ENCODE measurements around the gene RAB15.
A peak's percentile ranks its signal among the peaks of the same experiment; 100 is the strongest.

The RAB15 gene

DNA sequence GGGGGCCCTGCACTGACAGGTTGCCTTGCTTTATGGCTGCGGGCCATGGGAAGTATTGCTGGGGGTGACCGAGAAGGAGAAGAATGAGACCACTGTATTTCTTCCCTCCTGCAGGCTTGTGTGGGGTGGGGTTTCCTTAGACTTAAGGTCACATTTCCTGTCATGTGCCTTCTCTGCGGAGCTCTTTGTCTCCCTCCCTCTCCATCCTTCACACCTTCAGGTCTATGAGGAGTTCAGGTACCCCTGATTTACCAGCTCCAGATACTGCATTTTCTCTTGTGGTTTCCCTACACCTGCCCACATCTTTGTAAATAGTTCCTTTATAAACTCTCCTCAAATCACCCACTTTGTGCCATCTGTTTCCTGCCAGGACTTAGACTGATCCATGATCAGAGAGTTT is 18.2 kb upstream of the RAB15 start:
- DNase-seq (ENCODE audit: low read depth): no peak

DNA sequence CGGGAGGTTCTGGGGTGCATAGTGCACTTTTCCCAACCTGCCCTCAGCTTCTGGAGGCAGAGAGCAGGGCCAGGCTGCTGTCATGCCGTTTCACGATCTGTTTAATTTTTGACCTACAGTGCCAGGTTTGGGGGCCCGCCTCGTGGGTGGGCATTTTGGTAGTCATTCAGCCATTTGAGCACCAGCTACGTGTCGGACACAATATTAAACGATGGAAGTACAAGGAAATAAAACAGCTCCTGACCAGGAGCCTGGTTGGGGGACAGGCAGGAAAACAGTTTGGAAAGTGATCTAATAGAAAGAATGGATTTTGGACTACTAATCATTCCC is 15.3 kb upstream of the RAB15 start:
- no peak for DNase-seq (ENCODE audit: low read depth)

DNA sequence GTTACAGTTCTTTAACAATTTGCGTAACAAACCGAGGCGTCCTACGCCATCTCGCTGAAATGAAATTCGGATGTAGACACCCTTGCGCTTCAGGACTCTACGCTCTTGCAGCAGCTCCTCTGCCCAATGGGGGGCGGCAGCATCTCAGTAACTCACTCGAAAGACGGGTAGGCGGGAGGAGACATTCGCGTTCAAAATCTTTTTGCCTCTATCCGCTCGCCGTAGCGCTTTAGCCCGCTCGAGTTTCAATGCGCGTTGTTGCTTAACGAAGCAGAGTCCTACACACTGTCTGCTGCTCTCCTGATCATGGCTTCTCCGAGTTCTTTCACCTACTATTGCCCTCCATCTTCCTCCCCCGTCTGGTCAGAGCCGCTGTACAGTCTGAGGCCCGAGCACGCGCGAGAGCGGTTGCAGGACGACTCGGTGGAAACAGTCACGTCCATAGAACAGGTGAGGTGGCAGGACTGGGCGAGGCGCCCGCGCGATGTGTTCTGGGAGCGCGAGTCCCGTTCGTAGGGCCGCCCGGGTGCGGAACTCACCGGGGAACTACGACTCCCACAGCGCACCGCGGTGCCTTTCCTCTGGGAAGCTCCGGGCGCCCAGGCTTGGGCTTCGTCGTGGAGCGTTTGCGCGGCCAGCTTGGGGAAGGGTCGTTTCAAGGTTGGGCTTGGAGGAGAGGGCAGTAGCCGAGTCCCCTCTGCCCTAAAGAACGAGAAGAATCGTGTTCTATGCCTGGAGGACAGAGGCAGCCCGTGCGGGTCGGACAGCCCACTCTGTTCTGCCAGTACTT is 14.7 kb upstream of the RAB15 start, which contains the start of gene FNTB:
FNTB (plus strand) TSS at position 248 of the 790 bp plus-strand sequence; CDS start at position 307, 59 bp downstream.
- peak; percentile 89 for DNase-seq (ENCODE audit: low read depth)

DNA sequence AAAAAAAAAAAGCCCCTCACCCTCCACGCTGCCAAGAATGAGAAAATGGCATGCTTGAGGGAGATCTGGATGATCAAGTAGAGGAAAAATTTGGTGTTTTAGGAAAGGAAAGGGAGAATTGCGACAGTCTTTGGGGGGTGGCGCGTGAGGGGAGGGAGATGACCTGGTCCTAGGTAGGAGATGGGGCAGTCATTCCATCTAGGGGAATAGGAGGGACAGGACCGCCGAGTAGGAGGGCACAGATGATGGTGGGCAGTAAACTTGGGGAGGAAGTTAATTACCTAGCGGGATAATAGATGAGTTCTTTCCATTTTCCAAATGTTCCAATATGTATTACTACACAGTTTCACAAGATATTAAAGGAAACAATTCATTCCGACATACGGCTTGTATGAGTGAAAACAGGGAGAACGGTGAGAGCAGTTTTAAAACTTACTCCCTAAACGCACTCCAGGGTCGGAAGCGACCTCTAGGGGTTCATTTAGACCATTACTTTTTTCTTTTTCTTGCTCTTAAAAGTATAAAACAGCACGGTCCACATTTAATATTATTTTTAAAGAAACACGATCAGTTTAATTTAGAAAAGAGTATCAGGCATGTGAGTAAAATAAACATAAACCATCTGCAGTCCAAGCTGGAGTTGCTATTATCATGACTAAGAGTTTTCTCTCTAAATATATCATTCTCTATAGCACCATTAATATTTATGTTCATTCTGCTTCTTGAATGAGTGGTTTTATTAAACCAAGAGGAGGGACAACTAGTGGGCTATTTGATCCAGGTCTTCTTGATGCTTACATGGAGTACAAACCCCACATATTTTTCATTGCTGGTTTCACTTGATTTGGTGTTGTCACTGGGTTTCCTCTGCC is 11.5 kb upstream of the RAB15 start:
- DNase-seq (ENCODE audit: low read depth): peak; percentile 15

- no peak for DNase-seq (ENCODE audit: low read depth)
These were observed 7.4 kb upstream of the RAB15 start for GRCh38 chr14:64979336-64980074.

DNA sequence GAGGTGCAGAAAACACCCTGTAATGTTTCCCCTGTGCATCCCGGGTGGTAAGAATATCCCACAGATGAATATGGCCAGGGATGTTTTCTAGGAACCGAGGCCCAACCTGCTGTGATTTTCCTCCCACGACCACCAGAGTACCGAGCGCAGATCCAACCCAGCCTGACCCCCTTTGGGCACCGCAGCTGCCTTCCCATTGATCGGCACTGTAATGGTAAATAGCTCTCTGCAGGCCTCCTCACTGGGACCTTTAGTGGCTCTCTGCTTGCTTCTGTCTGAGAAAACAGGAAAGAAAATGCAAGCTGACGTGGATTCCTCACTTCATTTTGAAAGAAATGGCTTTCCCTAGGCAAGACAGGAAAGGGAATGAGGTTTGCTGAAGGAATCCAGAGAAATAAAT is 2.4 kb upstream of the RAB15 start:
- DNase-seq (ENCODE audit: low read depth): no peak

DNA sequence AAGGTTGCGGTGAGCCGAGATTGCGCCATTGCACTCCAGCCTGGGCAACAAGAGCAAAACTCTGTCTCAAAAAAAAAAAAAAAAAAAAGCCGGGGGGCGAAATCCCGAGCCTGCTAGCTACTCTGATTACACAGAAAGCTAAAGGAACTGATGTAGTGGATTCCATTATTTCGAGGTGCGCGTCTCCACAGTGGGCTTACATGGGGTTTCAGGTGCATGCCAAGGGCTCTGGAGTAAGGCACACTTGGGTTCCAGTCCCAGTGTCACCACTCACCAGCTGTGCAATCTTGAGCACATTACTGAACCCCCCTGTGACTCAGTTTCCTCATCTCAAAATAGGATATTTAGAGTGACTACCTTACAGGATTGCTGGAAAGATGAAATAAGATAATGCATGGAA is 1.7 kb upstream of the RAB15 start:
- no peak for DNase-seq (ENCODE audit: low read depth)

DNA sequence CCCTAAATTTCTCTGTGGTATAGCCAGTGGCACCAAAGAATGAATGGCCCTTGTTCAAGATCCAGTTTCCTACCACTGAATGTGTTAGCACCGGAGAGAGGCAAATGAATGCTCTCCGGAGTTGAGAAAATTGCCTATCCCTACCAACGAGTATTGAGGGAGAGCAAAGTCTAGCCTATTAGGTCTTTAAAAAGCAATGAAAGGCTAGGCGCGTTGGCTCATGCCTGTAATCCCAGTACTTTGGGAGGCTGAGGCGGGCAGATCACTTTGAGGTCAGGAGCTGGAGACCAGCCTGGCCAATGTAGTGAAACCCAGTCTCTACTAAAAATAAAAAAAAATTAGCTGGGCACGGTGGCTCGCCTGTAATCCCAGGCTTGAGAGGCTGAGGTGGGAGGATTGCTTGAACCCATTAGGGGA is 898 bp upstream of the RAB15 start:
- DNase-seq (ENCODE audit: low read depth): no peak

GRCh38 chr14:64971491-64971942 is 619 bp downstream of the RAB15 start:
- no peak for DNase-seq (ENCODE audit: low read depth)

GRCh38 chr14:64970776-64971477 is 1.2 kb downstream of the RAB15 start:
- DNase-seq (ENCODE audit: low read depth): no peak

GRCh38 chr14:64970041-64970440 is 2.1 kb downstream of the RAB15 start:
- DNase-seq (ENCODE audit: low read depth): no peak

DNA sequence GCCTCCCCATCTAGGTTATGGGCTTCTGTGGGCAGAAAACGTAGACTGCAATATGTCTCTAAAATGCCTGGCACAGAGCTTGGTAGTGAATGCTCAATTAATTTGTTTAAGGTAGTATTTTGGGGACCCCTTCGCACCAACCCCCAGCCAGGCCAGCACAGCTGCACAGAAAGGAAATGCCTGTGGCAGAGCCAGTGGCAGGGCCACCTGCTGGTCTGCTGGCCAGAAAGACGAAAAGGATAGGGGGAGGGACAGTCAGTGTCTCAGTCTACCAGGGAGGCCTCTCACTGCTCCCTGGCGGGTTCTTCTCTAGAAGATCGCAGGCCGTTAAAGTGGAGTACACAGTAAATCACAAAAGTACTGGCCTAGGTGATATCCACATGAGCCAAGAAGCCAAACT is 3.5 kb downstream of the RAB15 start:
- no peak for DNase-seq (ENCODE audit: low read depth)

DNA sequence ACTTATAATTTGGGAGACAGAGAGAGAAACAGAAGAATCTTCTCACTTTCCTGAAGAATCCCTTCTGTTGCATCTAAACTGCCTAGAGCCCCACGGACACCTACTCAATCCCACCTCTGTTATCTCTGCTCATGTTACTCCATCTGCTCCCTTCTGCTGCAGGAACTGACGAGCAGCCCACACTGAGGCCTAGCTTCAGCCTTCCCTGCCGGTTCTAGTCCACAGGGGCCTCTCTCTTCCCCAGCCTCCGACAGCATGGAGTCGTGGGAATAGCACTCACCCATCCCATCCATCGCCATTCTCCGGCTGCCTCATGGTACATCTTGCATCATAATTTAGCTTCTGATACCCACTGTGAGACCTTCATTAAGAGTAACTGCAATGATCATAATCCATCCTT is 4.0 kb downstream of the RAB15 start:
- no peak for DNase-seq (ENCODE audit: low read depth)

DNA sequence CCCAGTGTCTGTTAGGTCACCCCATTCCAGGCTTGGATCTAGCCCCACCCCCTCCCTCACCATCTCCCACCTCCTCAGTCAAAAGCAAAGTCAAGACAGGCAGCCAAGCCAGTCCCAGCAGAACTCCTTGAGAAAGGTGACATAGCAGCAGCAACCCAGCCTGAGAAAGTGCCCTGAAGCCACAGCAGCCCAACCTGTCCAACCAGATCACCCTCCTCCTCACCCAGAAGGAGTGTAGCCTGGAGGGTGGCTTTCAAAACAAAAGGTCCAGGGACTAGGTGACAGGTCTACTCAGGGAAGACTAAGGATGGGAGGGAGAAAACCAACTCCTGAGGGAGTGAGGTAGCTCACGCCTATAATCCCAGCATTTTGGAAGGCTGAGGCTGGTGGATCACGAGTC is 5.2 kb downstream of the RAB15 start:
- no peak for DNase-seq (ENCODE audit: low read depth)

DNA sequence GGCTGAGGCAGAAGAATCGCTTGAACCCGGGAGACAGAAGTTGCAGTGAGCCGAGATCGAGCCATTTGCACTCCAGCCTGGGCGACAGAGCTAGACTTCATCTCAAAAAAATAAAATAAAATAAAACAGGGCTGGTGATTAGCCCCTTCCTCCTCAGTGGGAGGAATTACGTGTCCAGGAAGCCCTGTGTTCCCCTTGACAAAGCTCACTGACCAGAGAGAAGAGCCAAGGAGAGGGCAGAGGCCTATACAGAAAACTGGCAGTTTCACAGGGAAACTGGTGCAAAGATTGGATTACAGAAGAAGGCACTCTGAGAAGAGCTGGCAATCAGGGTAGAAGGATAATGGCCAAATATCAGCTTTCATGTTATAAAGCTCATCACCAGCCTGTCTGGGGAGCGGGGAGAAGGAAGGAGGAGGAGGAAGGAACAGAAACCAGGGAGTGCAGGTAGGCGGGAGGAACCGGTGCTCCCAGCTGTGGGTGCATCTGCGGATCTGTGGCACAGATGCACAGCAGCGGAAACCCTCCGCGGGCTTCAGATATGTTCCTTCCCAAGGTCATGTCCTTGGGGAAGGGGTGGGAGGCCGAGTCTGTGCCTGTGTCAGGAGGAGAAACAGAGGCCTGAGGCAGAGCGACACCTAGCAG is 6.7 kb downstream of the RAB15 start:
- no peak for DNase-seq (ENCODE audit: low read depth)

DNA sequence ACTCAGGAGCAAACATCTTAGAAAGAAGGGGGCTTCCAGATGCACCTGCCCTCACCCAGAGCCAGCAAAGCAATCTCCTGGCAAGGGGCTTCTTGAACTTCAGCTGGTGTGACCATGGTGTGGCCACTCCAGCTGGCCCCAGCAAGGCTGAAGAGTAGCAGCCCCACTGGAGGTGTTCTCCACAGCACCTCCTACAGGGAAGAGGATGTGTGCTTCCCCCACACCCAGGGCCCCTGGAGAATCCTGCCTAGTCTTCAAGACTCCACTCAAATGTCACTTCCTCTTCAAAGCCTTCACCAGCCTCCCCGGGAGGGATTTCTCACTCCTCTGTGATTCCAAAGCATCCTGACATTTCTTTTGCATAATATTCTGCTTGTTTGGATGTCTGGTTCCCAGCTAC is 8.5 kb downstream of the RAB15 start:
- no peak for DNase-seq (ENCODE audit: low read depth)

GRCh38 chr14:64960762-64961276 is 11.3 kb downstream of the RAB15 start:
- DNase-seq (ENCODE audit: low read depth): no peak

DNA sequence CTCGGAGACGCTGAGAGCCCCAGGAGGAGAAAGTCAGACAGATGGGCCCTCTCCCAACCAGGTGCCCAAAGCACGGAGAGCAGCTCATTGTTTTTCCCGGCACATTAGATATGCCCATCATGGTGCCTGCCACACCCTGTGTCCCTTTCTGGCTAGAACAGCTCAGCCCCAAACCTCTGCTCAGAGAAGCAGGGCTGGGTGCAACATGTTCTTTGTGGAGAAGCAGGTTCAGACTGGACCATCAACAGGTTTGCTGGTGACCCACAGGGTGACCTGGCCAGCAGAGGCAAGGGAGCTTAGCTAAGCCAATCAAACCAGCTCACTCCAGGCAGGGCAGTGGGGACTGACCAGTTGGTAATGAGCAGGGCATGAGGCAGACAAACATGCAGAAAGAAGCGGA is 13.4 kb downstream of the RAB15 start:
- no peak for DNase-seq (ENCODE audit: low read depth)

GRCh38 chr14:64958201-64958600 is 13.9 kb downstream of the RAB15 start:
- no peak for DNase-seq (ENCODE audit: low read depth)

DNA sequence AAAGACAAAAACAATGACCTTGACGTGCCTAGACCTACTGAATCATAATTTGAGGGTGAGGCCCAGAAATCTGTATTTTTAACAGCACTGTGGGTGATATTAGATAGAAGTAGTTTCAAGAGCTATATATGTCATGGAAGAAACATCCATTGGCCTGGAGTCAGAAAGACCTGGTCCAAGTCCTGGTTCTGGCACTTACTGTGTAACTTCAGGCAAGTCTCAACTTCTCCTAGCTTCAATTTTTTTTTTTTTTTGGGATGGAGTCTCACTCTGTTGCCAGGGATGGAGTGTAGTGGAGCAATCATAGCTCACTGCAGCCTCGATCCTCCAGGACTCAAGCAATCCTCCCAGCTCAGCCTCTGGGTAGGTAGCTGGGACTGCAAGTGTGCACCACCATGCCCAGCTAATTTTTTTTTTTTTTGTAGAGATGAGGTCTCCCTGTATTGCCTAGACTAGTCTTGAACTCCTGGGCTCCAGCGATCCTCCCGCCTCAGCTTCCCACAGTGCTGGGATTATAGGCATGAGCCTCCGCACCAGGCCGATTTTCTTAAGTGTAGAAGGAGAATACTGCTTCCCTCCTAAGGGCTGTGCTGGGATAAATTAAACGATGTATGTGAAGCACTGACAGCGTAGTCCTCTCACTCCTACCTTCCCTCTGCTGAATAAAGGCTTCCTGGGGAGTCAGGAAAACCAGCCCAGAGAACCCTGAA is 15.3 kb downstream of the RAB15 start:
- no peak for DNase-seq (ENCODE audit: low read depth)

DNA sequence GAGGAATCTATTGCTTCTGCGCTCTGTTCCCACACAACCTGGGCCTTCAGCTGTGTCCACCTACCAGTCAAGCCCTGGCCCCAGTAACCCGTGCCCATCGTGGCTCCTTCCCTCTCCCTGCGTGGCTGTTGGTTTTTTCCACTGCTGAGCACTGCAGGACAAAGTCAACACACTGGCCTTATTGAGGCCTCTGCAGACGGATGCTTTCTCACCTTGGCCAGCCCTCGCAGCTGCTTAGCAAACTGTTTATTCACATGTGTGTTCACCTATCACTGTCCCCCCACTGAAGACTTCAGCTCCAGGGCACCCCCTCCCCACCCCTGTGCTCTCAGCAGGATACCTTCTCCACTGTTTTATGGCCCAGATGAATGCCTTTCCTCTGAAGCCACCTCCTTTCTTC is 16.8 kb downstream of the RAB15 start:
- DNase-seq (ENCODE audit: low read depth): no peak
